HepG2 (cell line): ENCODE results near the gene NOL4L. TPM values are rescaled to one million over a fixed set of nuclear protein-coding genes. Genes with fewer than 3 reads are reported as not detected.
A peak's percentile ranks its signal among the peaks of the same experiment; 100 is the strongest.

Source experiments
- ARID2 ChIP-seq: sonication (generic); formaldehyde crosslinking; IDR thresholded peaks from 2 replicates; pipeline ENCODE4 v1.8.1; 2022; ENCODE audit warnings: mild to moderate bottlenecking, missing genetic modification reagents, borderline replicate concordance
- ATF3 ChIP-seq: sonication (generic); formaldehyde crosslinking; IDR thresholded peaks from 2 replicates; pipeline ENCODE4 v1.4.0; 2020; ENCODE audit warnings: missing genetic modification reagents
- BORCS8-MEF2B ChIP-seq: sonication (generic); formaldehyde crosslinking; IDR thresholded peaks from 2 replicates; pipeline ENCODE4 v1.8.0; 2022; ENCODE audit warnings: mild to moderate bottlenecking, missing genetic modification reagents
- CBX1 ChIP-seq: IDR thresholded peaks from one replicate; pipeline ENCODE4 v1.6.1; 2016; ENCODE audit warnings: antibody characterized with exemption, low read depth
- CBX5 ChIP-seq: sonication (generic); formaldehyde crosslinking; IDR thresholded peaks from 2 replicates; pipeline ENCODE4 v1.4.0; 2020; ENCODE audit warnings: missing genetic modification reagents, borderline replicate concordance
- DDIT3 ChIP-seq: sonication (generic); formaldehyde crosslinking; IDR thresholded peaks from 2 replicates; pipeline ENCODE4 v1.4.0; 2020; ENCODE audit warnings: mild to moderate bottlenecking, missing genetic modification reagents
- FOXO1 ChIP-seq: sonication (generic); formaldehyde crosslinking; IDR thresholded peaks from 2 replicates; pipeline ENCODE4 v1.4.0; 2020; ENCODE audit warnings: missing genetic modification reagents
- GATAD2A ChIP-seq: IDR thresholded peaks from 2 replicates; pipeline ENCODE4 v1.6.1; 2016
- GZF1 ChIP-seq: sonication (generic); formaldehyde crosslinking; IDR thresholded peaks from 2 replicates; pipeline ENCODE4 v1.5.1; 2020; ENCODE audit warnings: mild to moderate bottlenecking, missing genetic modification reagents
- KLF13 ChIP-seq: sonication (generic); formaldehyde crosslinking; IDR thresholded peaks from 2 replicates; pipeline ENCODE4 v1.4.0; 2020; ENCODE audit warnings: mild to moderate bottlenecking, missing genetic modification reagents
- MAFG ChIP-seq: sonication (generic); formaldehyde crosslinking; IDR thresholded peaks from 2 replicates; pipeline ENCODE4 v1.5.1; 2020; ENCODE audit warnings: mild to moderate bottlenecking, missing genetic modification reagents
- MTA1 ChIP-seq: sonication (generic); formaldehyde crosslinking; IDR thresholded peaks from 2 replicates; pipeline ENCODE4 v1.4.0; 2020; ENCODE audit warnings: missing genetic modification reagents, mild to moderate bottlenecking, borderline replicate concordance
- NFKBIZ ChIP-seq: IDR thresholded peaks from 2 replicates; pipeline ENCODE4 v1.6.1; 2018; ENCODE audit warnings: missing genetic modification reagents, missing compliant biosample characterization
- PAWR ChIP-seq: sonication (generic); formaldehyde crosslinking; IDR thresholded peaks from 2 replicates; pipeline ENCODE4 v1.4.0; 2020; ENCODE audit warnings: missing genetic modification reagents, mild to moderate bottlenecking, borderline replicate concordance
- PBX3 ChIP-seq: sonication (generic); formaldehyde crosslinking; IDR thresholded peaks from 2 replicates; pipeline ENCODE4 v1.8.1; 2023; ENCODE audit warnings: missing genetic modification reagents, inconsistent platforms, borderline replicate concordance
- RFX5 ChIP-seq: IDR thresholded peaks from 2 replicates; pipeline ENCODE4 v1.6.1; 2011; ENCODE audit warnings: low read depth, low read length, improper control_type of control experiment
- SP4 ChIP-seq: sonication (generic); formaldehyde crosslinking; IDR thresholded peaks from 2 replicates; pipeline ENCODE4 v1.8.1; 2023; ENCODE audit warnings: mild to moderate bottlenecking, missing genetic modification reagents
- ZBTB34 ChIP-seq: sonication (generic); formaldehyde crosslinking; IDR thresholded peaks from 2 replicates; pipeline ENCODE4 v1.8.0; 2022; ENCODE audit warnings: mild to moderate bottlenecking, missing genetic modification reagents
- ZFP36L2 ChIP-seq: sonication (generic); formaldehyde crosslinking; IDR thresholded peaks from 2 replicates; pipeline ENCODE4 v1.4.0; 2020; ENCODE audit warnings: missing genetic modification reagents
- ZNF12 ChIP-seq: sonication (generic); formaldehyde crosslinking; IDR thresholded peaks from 2 replicates; pipeline ENCODE4 v1.5.0; 2020; ENCODE audit warnings: missing genetic modification reagents
- ZNF343 ChIP-seq: sonication (generic); formaldehyde crosslinking; IDR thresholded peaks from 2 replicates; pipeline ENCODE4 v1.4.0; 2020; ENCODE audit warnings: mild to moderate bottlenecking, missing genetic modification reagents
- ZNF530 ChIP-seq: sonication (generic); formaldehyde crosslinking; IDR thresholded peaks from 2 replicates; pipeline ENCODE4 v1.5.0; 2020; ENCODE audit warnings: low read depth, mild to moderate bottlenecking, missing genetic modification reagents
- ZNF574 ChIP-seq: sonication (generic); formaldehyde crosslinking; IDR thresholded peaks from 2 replicates; pipeline ENCODE4 v1.4.0; 2020; ENCODE audit warnings: missing genetic modification reagents
- ZNF737 ChIP-seq: sonication (generic); formaldehyde crosslinking; IDR thresholded peaks from 2 replicates; pipeline ENCODE4 v1.5.0; 2020; ENCODE audit warnings: missing genetic modification reagents, mild to moderate bottlenecking, borderline replicate concordance
- ZNF792 ChIP-seq: IDR thresholded peaks from 2 replicates; pipeline ENCODE4 v1.6.1; 2016
- ZSCAN29 ChIP-seq: sonication (generic); formaldehyde crosslinking; conservative IDR thresholded peaks from 2 replicates; pipeline ENCODE4 v1.4.0; 2020; ENCODE audit warnings: mild to moderate bottlenecking, missing genetic modification reagents
- polyA plus RNA-seq, 8 experiments: library from polyadenylated mRNA; depleted of rRNA in 3 of 8; stranded (reverse) in 7 of 8; unstranded in 1 of 8; fragments of >200 nt; fragmentation: Illumina TruSeq in 4 of 8; extraction: Trizol in 4 of 8; gene quantifications; 2 replicates each; pipeline versions ENCODE4 v1.2.1 to v1.2.3, GENCODE V29; 2011 to 2016; ENCODE audit warnings: low read depth in 4 of 8, missing spikeins in 1 of 8, mixed read lengths in 1 of 8; ENCODE audit not compliant: insufficient read depth in 1 of 8
- total RNA-seq, 5 experiments: library from RNA; depleted of rRNA; stranded (reverse); fragments of >200 nt; fragmentation: Illumina TruSeq; extraction: Trizol; gene quantifications; 2 replicates each; pipeline ENCODE4 v1.2.3, GENCODE V29; 2016; ENCODE audit warnings: low read depth in 1 of 5

Gene NOL4L
- total and polyA plus RNA-seq, 2 of the 13 experiments (the other 11 are each of a cell fraction or from before 2014, with no cell fraction given), result 16.6 to 35.4 TPM

GRCh38 chr20:32564921-32565734 lies 20.0 kb downstream of the NOL4L start (continued):
- no peak for TF ChIP-seq ZNF574
- no peak for TF ChIP-seq FOXO1
- no peak for TF ChIP-seq ZBTB34 (CRISPR knock-in tag)
- peak; percentile 53; the same call in 1 of the 2 replicates for TF ChIP-seq MTA1 (CRISPR knock-in tag)
- 0 out of 2 replicates have a peak, but pooled peaks have one; percentile 56 for TF ChIP-seq ZNF343 (CRISPR knock-in tag)
- TF ChIP-seq GZF1, result no peak
- TF ChIP-seq PBX3 (CRISPR knock-in tag), result no peak
- TF ChIP-seq PAWR (CRISPR knock-in tag), result 0 out of 2 replicates have a peak, but pooled peaks have one; percentile 44
- no peak for TF ChIP-seq RFX5
- peak; percentile 55; the same call in 1 of the 2 replicates for TF ChIP-seq ZNF12 (CRISPR knock-in tag)
- TF ChIP-seq ZNF792 (CRISPR knock-in tag), result no peak
- no peak for TF ChIP-seq CBX5
- 0 out of 2 replicates have a peak, but pooled peaks have one; percentile 23 for TF ChIP-seq BORCS8-MEF2B (CRISPR knock-in tag)
- TF ChIP-seq GATAD2A (CRISPR knock-in tag), result no peak
- no peak for TF ChIP-seq ATF3 (CRISPR knock-in tag)
- TF ChIP-seq KLF13 (CRISPR knock-in tag), result no peak
- no peak for TF ChIP-seq ZNF737 (CRISPR knock-in tag)
- TF ChIP-seq SP4 (CRISPR knock-in tag), result no peak
- 0 out of 2 replicates have a peak, but pooled peaks have one; percentile 33 for TF ChIP-seq ZSCAN29 (CRISPR knock-in tag)
- TF ChIP-seq CBX1, result no peak
- TF ChIP-seq DDIT3 (CRISPR knock-in tag), result no peak
- no peak for TF ChIP-seq ZNF530 (CRISPR knock-in tag)
- no peak for TF ChIP-seq NFKBIZ (CRISPR knock-in tag)
- TF ChIP-seq ZFP36L2, result no peak
- peak; percentile 17; the same call in 1 of the 2 replicates for TF ChIP-seq MAFG (CRISPR knock-in tag)
- TF ChIP-seq ARID2, result no peak
